ENCODE measurements around the gene ATG16L1. TPM values are rescaled to one million over a fixed set of nuclear protein-coding genes. Genes with fewer than 3 reads are reported as not detected.

The ATG16L1 gene
- total RNA-seq, 2 experiments from 2014 or later: 31.8 to 44.9 TPM

- no peak overlapping the region for H2AFZ ChIP-seq (ENCODE audit: low read length)
- H3K9me2 ChIP-seq (ENCODE audit: insufficient read depth, low read length): no peaks in the 10 kb centered on the region
- ChIA-PET POLR2A (interaction anchor here (0.6 to 2.6 kb wide), 4 partner anchors 13 to 306 kb away, joined by 3 to 17 read pairs (median 3); no protein-coding TSS in a partner anchor), CTCF (ENCODE audit: unreplicated experiment) (no interaction called here)
- H3K9me3 ChIP-seq (ENCODE audit: low read length): peaks cover 12% of the 10 kb centered on the region; the same call in 1 of the 2 replicates
- no peak for TF ChIP-seq EZH2phosphoT487 (IDR thresholded peaks at IDR 0.05; ENCODE audit: borderline replicate concordance, low read depth, low read length)
- TF ChIP-seq, protein P1, sequence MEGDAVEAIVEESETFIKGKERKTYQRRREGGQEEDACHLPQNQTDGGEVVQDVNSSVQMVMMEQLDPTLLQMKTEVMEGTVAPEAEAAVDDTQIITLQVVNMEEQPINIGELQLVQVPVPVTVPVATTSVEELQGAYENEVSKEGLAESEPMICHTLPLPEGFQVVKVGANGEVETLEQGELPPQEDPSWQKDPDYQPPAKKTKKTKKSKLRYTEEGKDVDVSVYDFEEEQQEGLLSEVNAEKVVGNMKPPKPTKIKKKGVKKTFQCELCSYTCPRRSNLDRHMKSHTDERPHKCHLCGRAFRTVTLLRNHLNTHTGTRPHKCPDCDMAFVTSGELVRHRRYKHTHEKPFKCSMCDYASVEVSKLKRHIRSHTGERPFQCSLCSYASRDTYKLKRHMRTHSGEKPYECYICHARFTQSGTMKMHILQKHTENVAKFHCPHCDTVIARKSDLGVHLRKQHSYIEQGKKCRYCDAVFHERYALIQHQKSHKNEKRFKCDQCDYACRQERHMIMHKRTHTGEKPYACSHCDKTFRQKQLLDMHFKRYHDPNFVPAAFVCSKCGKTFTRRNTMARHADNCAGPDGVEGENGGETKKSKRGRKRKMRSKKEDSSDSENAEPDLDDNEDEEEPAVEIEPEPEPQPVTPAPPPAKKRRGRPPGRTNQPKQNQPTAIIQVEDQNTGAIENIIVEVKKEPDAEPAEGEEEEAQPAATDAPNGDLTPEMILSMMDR (conservative IDR thresholded peaks at IDR 0.05; ENCODE audit: low read length): no peak
- 0 out of 2 replicates have a peak, but pooled peaks cover 3% of the 10 kb centered on the region for H3K36me3 ChIP-seq (ENCODE audit: insufficient read depth, low read length)
- H3K27ac ChIP-seq (ENCODE audit: low read depth, low read length, poor library complexity, severe bottlenecking): no peak overlapping the region
- H3K4me1 ChIP-seq (ENCODE audit: insufficient read depth, low read length, poor library complexity, severe bottlenecking): peaks cover 46% of the 10 kb centered on the region
- DNase-seq (ENCODE audit: low spot score): no peak
- intact Hi-C loops (cut with micrococcal nuclease; ENCODE audit: unreplicated experiment): loop anchor here (5.0 kb wide), 1 partner anchor 166 kb away; the partner anchor contains the start of gene INPP5D
- H3K4me2 ChIP-seq (ENCODE audit: low read length): no peak overlapping the region
- H3K4me3 ChIP-seq (ENCODE audit: low read depth, low read length, poor library complexity, severe bottlenecking): no peak overlapping the region
- no peaks in the 10 kb centered on the region for H3K79me2 ChIP-seq (ENCODE audit: insufficient read depth, low read depth, low read length)
- BruUV-seq (replicated peaks): no TSS peak
- no peaks in the 10 kb centered on the region for H4K20me1 ChIP-seq (ENCODE audit: insufficient read depth, low read length)
Observed at GRCh38 chr2:233228376-233228775, 23.1 kb upstream of the ATG16L1 start.

DNA sequence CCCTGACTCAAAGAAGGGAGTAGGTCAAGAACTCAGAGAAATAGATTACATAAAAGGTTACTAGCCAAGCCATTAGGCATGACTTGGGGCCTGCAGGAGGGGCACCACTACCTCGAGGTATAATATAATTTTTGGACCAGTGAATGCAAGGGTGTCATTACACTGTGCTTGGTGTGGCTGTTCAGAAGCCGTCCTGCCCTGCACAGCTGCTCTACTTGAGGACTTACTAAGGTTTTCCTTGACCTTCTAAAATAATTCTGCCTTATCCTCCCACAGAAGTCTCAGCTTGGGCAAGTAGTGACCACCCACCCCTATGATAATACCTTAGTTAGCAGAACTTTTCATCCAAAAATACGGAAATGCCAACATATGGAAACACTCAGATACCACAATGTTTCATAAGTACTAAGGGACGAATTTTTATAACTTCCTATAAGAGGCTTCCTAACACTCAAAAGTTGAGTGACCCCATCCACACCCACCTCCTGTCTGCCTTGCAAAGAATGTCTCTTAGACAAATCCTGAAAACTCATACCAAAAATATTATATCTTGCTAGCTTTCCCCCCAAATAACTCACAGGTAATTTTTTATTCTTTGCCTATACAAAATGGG lies 17.7 kb upstream of the ATG16L1 start:
- POLR2A ChIA-PET: interaction anchor here (0.5 to 2.6 kb wide), 8 partner anchors 10 to 286 kb away, joined by 3 to 10 read pairs (median 4); no protein-coding TSS in a partner anchor
- no peak for DNase-seq (ENCODE audit: low spot score)
- H3K4me2 ChIP-seq (ENCODE audit: low read length): no peak overlapping the region
- CTCF ChIA-PET (ENCODE audit: unreplicated experiment): no interaction called here
- H3K9me3 ChIP-seq (ENCODE audit: low read length): no peaks in the 10 kb centered on the region
- no peak overlapping the region for H2AFZ ChIP-seq (ENCODE audit: low read length)
- H3K79me2 ChIP-seq (ENCODE audit: insufficient read depth, low read depth, low read length): no peaks in the 10 kb centered on the region
- no TSS peak for BruUV-seq (replicated peaks)
- H4K20me1 ChIP-seq (ENCODE audit: insufficient read depth, low read length): no peaks in the 10 kb centered on the region
- H3K9me2 ChIP-seq (ENCODE audit: insufficient read depth, low read length): no peaks in the 10 kb centered on the region
- H3K4me1 ChIP-seq (ENCODE audit: insufficient read depth, low read length, poor library complexity, severe bottlenecking): no peaks in the 10 kb centered on the region
- no peak overlapping the region for H3K4me3 ChIP-seq (ENCODE audit: low read depth, low read length, poor library complexity, severe bottlenecking)
- no peak overlapping the region for H3K27ac ChIP-seq (ENCODE audit: low read depth, low read length, poor library complexity, severe bottlenecking)
- H3K36me3 ChIP-seq (ENCODE audit: insufficient read depth, low read length): no peaks in the 10 kb centered on the region
- intact Hi-C loops (cut with micrococcal nuclease; ENCODE audit: unreplicated experiment): no loop called here
- TF ChIP-seq, protein P1 (conservative IDR thresholded peaks at IDR 0.05; ENCODE audit: low read length): no peak

DNA sequence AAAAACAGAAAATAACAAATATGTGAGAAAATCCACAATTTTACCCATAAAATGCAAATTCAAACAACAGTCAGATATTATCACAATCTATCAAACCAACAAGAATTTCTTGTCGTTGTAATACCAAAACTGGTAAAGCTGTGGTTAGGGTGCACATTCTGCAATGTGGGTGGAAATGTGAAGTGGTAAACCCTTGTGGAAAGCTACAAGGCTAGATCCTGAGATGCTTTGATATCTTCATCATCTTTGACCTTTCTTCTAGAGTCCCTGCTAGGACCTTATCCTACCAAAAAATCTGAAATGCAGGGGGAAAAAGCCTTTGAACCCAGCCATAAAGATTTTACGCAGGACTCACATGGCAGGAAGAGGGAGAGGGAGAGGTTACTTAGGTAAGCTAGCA lies 17.2 kb upstream of the ATG16L1 start:
- DNase-seq (ENCODE audit: low spot score): no peak
- Histone ChIP-seq H2AFZ (ENCODE audit: low read length) (no peak overlapping the region), H3K36me3 (ENCODE audit: insufficient read depth, low read length) (no peaks in the 10 kb centered on the region), H4K20me1 (ENCODE audit: insufficient read depth, low read length) (no peaks in the 10 kb centered on the region), H3K9me2 (ENCODE audit: insufficient read depth, low read length) (no peaks in the 10 kb centered on the region), H3K27ac (ENCODE audit: low read depth, low read length, poor library complexity, severe bottlenecking) (no peak overlapping the region), H3K79me2 (ENCODE audit: insufficient read depth, low read depth, low read length) (no peaks in the 10 kb centered on the region), H3K4me3 (ENCODE audit: low read depth, low read length, poor library complexity, severe bottlenecking) (no peak overlapping the region), H3K4me1 (ENCODE audit: insufficient read depth, low read length, poor library complexity, severe bottlenecking) (peaks cover 4% of the 10 kb centered on the region), H3K4me2 (ENCODE audit: low read length) (no peak overlapping the region), H3K9me3 (ENCODE audit: low read length) (no peaks in the 10 kb centered on the region)
- TF ChIP-seq, protein P1 (conservative IDR thresholded peaks at IDR 0.05; ENCODE audit: low read length): no peak
- TF ChIP-seq EZH2phosphoT487 (IDR thresholded peaks at IDR 0.05; ENCODE audit: borderline replicate concordance, low read depth, low read length): no peak
- POLR2A ChIA-PET: interaction anchor here (0.9 to 2.6 kb wide), 3 partner anchors 10 to 20 kb away, joined by 3 to 10 read pairs (median 5); no protein-coding TSS in a partner anchor
- no TSS peak for BruUV-seq (replicated peaks)
- CTCF ChIA-PET (ENCODE audit: unreplicated experiment): no interaction called here
- intact Hi-C loops (cut with micrococcal nuclease; ENCODE audit: unreplicated experiment): no loop called here
